ENCODE results near the gene SEPTIN5. TPM values are rescaled to one million over a fixed set of nuclear protein-coding genes. Genes with fewer than 3 reads are reported as not detected.

The SEPTIN5 gene
- total and polyA plus RNA-seq, 2 experiments from 2014 or later = 4.3 to 17.2 TPM

GRCh38 chr22:19669570-19669969 is 44.7 kb upstream of the SEPTIN5 start:
- no peak overlapping the region for H3K4me3 ChIP-seq
- H3K36me3 Mint-ChIP-seq (ENCODE audit: low read depth) = no peaks in the 10 kb centered on the region
- H3K4me1 Mint-ChIP-seq = peaks cover 13% of the 10 kb centered on the region
- no peak overlapping the region for H3K27ac ChIP-seq (ENCODE audit: low read depth)
- TF ChIP-seq ZNF331 (CRISPR knock-in tag; IDR thresholded peaks at IDR 0.05; ENCODE audit: low read depth) (no peak), ZNF462 (CRISPR knock-in tag; IDR thresholded peaks at IDR 0.05) (no peak), EZH2phosphoT487 (IDR thresholded peaks at IDR 0.05; ENCODE audit: unreplicated experiment) (no peak), CTCF (conservative IDR thresholded peaks at IDR 0.05; ENCODE audit: low read depth in 2 of 2) (no peak), CREB1 (CRISPR knock-in tag; IDR thresholded peaks at IDR 0.05; ENCODE audit: low read depth) (no peak), NANOG (IDR thresholded peaks at IDR 0.05; ENCODE audit: borderline replicate concordance) (no peak), REST (IDR thresholded peaks at IDR 0.05; ENCODE audit: unreplicated experiment) (no peak), POLR2AphosphoS5 (IDR thresholded peaks at IDR 0.05; ENCODE audit: low read depth) (no peak)
- H2AFZ ChIP-seq = no peak overlapping the region
- ATAC-seq (no peak), DNase-seq (ENCODE audit: low spot score) (no peak)
- peaks cover 6% of the 10 kb centered on the region; the same call in 1 of the 3 replicates for H3K9me3 Mint-ChIP-seq
- peaks cover 12% of the 10 kb centered on the region for H3K9me2 ChIP-seq (ENCODE audit: insufficient read depth)
- no peaks in the 10 kb centered on the region for H3K27me3 ChIP-seq (ENCODE audit: insufficient read depth)
- no peak overlapping the region for H3K27ac Mint-ChIP-seq
- H4K20me1 ChIP-seq (replicated peaks; ENCODE audit: insufficient read depth) = no peaks in the 10 kb centered on the region
- no peaks in the 10 kb centered on the region for H3F3A ChIP-seq (replicated peaks; ENCODE audit: low read depth)
- no peak overlapping the region for H3K4me2 ChIP-seq
- no peak overlapping the region for H3K4me3 Mint-ChIP-seq
- H3K79me2 ChIP-seq (replicated peaks; ENCODE audit: insufficient read depth) = no peaks in the 10 kb centered on the region
- peaks cover 3% of the 10 kb centered on the region for H3K27me3 Mint-ChIP-seq (ENCODE audit: insufficient read depth, low read depth, poor library complexity)
- H3K4me1 ChIP-seq (ENCODE audit: insufficient read depth) = no peaks in the 10 kb centered on the region
- H3K36me3 ChIP-seq (ENCODE audit: insufficient read depth) = no peaks in the 10 kb centered on the region
